ENCODE measurements around the gene SGIP1.
A peak's percentile ranks its signal among the peaks of the same experiment; 100 is the strongest.
"Not testable (repeated sequence)": the region's sequence is repeated elsewhere in the genome, so short reads cannot be mapped to it uniquely, and the experiment has no call there.

SGIP1 gene

DNA sequence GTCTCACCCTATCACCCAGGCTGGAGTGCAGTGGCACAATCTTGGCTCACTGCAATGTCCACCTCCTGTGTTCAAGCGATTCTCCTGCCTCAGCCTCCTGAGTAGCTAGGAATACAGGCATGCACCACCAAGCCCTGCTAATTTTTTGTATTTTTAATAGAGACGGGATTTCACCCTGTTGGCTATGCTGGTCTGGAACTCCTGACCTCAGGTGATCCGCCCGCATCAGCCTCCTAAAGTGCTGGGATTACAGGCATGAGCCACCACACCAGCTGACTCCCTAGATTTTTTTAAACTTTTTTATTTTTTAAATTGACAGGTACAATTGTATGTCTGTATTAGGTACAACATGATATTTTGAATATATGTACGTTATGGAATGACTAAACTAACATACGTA, 200.6 kb downstream of the SGIP1 start:
- DNase-seq = not testable (repeated sequence)

GRCh38 chr1:66737836-66738235, 203.9 kb downstream of the SGIP1 start:
- no peak for DNase-seq

GRCh38 chr1:66739401-66740157, 205.6 kb downstream of the SGIP1 start:
- DNase-seq = no peak

DNA sequence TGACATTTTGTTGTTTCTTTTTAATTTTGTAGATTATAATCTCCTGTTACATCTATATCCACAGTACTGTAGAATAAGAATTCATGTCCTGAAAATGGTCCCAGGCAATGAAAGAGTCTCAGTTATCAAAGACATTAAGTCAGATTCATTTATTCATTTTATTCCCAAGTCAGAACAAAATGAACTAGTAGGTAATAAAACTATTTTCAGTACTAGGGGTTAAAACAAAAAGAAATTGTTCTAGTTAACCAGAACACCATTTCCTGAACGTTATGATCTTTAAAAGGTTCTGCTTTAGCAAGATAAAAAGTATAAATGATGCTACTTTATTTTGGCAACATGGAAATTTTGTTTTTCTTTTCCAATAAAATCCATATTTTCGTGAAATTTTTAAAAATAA, 211.5 kb downstream of the SGIP1 start:
- no peak for DNase-seq

- DNase-seq = no peak
Measured at GRCh38 chr1:66747501-66747900, 213.5 kb downstream of the SGIP1 start.

DNA sequence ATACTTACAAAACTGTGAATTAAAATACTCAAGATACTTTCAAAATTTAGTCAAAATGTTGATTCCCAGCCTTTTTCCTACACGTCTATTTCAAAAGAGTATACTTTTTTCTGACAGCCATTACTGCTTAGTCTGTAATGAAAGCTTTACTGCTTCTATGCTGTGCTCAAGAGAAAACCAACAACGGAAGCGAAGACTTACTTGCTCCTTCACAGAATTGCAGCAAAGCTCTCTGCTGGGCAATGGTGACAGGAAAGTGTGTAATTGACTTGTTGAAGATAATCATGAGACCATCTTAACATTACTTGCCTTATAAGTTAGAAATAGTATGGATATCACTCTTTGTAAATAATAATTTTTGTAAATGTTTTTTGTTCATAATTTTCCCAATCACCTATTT, 216.6 kb downstream of the SGIP1 start:
- no peak for DNase-seq

GRCh38 chr1:66751160-66751559, 217.2 kb downstream of the SGIP1 start:
- no peak for DNase-seq

- DNase-seq = no peak
Measured at GRCh38 chr1:66752000-66752592, 218.1 kb downstream of the SGIP1 start, which contains the start of gene DYNLT5. TSS of gene DYNLT5 (plus strand) at chr1:66752459. CDS start at chr1:66754659, 2,200 bp downstream.

DNA sequence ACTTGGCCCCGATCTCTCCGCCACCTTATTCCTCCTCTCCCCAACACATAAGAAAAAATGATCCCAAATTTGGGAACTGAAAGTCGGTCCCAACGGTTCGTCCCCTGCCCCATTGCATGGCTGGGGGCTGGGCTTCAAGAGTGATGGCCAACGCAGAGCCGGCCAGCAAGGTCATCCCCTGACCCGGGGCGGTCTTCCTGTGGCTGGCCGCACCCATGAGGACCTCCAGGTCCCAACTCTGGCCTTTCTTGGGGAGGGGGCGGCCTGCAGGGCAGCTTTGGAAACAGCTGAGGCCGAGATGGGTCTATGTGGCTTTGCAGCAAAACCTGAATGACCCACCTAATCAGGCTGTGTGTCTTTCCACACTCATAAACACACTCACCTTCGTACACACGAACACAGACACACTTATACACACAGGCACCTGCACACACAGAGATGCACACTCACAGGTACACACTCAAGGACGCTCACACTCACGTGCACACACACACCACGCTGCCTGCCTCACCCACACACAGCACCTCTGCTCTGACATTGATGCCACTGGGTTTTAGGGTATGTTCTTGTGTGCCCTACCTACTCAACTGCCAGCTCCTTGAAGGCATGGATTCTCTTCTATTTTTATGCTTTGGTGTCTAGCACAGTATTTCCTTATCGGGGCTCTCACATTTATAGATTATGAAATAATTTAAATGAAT, 218.9 kb downstream of the SGIP1 start:
- DNase-seq = no peak

DNA sequence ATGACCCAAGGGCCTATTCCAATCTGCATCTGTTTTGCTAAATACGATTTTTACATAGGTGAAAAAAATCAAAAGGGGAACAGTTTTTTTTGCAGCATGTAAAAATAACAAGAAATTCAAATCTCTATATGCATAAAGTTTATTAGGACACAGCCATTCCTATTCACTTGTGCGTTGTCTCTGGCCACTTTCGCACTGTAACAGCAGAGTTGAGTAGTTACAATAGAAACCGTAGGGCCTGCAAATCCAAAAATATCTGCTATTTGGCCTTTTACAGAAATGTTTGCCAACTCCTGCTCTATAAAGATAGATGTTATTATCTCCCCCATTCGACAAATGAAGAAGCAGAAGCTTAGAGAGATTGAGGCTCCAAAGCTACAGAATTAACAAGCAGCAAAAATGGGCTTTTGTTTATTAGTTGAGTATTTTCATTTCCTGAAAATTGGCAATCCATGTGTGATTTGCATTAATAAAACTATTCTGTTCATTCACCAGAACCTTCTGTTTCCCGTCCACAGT, 223.8 kb downstream of the SGIP1 start:
- no peak for DNase-seq

DNA sequence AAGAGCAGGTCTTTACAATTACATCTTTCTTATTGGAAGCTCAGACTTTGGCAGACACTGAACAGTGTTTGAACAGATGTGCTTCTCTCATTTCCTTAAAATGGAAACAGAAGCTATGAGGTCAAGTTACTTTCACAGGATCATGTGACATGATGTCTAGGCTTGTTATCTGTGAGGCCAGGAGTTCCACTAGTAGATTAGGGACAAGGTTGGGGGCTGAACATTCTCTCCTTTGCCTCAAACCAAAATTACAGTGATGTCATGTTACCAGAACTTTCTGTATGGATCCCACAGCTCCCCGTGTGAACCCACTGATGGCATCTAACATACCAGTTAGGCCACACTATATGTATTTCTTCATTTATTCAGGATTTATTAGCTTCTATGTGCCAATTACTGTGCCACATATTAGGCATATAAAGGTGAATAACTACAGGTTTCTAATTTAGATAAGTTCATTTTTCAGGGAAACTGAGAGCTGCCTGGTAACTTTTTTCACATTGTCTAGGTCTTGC, 224.3 kb downstream of the SGIP1 start:
- no peak for DNase-seq

GRCh38 chr1:66760506-66760905, 226.6 kb downstream of the SGIP1 start:
- no peak for DNase-seq

DNA sequence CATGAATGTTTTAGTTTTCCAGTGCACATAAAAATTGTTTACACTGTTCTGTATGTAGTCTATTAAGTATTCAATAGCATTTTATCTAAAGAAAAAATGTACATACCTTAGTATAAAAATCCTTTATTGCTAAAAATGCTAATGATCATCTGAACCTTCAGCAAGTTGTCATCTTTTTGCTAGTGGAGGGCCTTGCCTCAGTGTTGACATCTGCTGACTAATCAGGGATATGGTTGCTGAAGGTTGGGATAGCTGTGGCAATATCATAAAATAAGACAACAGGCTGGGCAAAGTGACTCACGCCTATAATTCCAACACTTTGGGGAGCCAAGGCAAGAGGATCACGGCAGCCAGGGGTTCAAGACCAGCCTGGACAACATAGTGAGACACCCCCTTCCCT, 227.3 kb downstream of the SGIP1 start:
- peak; percentile 56 for DNase-seq

DNA sequence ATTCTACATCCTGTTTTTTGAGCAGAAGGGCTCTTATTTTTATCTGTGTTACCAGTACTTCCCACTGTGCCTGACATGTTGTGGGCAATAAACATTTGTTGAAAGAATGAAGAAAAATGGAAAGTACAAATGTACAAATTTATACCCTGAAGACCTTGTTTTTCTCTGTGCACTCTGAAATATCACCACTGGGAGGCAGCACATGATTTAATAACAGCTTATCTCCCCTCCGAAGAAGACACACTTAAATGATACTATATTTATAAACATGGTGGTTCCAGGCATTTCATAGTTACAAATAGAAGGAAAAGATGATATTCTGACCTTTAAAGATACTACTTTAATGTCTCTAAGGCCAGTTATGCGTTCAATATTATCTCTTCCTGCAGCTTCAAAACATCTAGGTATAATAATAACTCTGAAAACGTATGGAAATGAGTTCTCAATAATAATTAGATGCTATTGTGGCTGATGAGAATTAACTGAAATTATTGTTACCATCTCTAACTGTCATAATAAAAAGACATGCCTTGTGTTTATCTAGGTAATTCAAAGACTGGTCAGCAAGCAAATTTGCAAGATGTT, 231.1 kb downstream of the SGIP1 start:
- peak; percentile 45 to 74 for DNase-seq

- peak in 1 of 2 experiments; percentile 4 for DNase-seq
Measured at GRCh38 chr1:66767626-66768025, 233.7 kb downstream of the SGIP1 start.

- DNase-seq = no peak
Measured at GRCh38 chr1:66768965-66769364, 235.0 kb downstream of the SGIP1 start.

DNA sequence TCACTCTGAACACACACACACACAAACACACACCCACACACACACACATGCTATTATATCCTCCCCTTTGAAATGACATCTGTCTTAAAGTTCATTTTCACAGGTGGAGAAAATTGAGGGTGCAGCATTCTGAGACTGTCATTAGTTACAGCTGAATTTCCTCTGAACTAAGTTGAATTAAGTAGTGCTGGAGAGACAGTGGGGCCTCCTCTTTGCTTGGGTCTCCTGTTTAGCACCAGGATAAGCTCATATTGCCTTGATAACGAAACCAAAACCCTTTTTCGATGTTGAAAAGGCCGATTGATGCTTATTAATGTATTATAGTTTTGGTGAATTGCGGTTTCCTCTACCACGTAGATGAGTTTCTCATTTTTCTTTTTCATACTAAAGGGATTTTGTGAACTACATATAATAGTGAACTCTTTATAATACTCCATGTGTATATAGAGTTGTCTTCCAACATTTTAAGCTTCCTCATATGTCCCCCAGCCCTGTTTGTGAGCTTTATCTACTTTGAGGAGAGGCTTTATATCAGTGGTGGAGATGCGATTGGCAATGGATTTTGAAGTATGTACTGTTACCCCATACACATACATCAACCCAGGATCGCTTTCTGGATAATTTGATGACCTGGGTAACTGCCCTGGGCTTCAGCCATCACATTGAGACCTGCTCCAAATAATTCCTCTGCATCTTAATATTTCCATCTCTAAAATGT, 235.7 kb downstream of the SGIP1 start:
- no peak for DNase-seq

DNA sequence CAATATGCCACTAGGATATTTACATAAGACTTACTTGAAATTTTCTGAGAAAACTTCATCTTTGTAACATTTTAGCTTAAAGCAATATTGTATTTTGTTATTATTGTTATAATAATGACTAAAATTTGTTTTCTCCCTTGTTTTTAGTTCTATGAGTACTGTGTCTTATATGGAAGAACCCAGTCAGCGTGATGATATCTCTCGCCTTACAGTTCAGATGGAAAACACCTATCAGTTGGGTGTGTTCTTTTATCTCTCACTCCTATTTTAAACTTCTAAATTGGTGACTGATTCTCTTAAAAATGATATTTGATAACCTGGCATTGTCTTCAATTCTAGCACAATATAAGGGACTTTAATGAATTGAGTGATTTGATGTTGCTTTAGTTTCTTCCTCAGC, 236.3 kb downstream of the SGIP1 start:
- no peak for DNase-seq

- DNase-seq = no peak
Measured at GRCh38 chr1:66770694-66771093, 236.7 kb downstream of the SGIP1 start.

DNA sequence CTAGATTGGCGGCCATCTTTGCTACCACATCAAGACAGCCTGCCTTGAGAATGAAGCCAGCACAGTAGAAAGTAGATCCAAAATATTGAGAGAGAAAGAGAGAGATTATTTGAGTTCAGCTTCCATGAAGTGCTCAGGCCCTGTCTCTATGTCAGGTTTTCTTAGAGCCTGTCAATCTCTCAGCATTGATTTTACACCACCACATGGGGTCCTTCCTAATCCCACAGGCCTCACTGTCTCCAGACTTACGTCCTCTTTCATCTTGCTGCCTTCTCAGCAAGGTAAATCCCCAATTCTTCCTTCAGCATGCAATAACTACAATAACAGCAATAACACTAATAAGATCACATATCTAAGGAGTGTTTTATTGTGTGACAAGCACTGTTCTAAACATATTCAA, 239.3 kb downstream of the SGIP1 start:
- DNase-seq = no peak

DNA sequence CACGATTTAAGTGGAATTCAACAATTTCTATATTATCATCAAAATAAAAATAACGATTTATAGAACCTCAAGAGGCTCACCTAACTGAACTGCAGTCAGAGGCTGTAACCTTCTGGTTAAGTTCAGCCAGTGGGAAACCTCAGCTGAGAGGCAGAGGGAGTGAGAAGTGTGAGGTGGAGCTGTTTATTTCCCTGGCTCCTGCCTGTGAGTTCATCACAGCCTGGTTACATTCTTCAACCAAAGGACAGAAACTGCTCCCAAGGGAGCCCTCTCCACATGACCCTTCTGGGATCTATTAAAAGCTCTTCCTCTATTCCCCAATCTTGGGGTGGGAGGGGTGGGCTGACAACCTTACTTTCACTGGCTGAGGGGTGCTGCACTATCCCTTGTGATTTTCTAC, 240.5 kb downstream of the SGIP1 start:
- no peak for DNase-seq

DNA sequence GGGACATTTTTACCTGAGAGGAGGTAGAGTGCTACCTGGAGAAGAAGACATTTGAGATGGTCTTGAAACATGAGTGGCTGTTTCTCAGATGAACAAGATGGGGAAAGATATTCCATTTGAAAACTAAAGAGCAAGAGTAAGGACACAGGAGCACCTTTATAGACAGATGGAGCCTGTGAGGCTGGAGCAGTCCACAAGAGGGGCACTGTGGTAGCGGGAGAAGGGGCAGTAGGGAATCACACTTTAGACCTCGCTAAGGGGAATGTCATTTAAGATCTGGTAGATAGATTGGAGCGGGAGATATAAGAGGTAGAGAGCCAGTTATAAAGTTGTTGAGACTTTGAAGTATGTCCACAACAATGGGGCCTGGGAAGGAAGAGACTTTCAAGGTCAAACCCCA, 241.7 kb downstream of the SGIP1 start:
- DNase-seq = no peak

- no peak for DNase-seq
Measured at GRCh38 chr1:66777831-66778230, 243.9 kb downstream of the SGIP1 start.

Measured in AML-193 (cell line).